ENCODE results near the gene MYB. TPM values are rescaled to one million over a fixed set of nuclear protein-coding genes. Genes with fewer than 3 reads are reported as not detected.
"Not testable (repeated sequence)": the region's sequence is repeated elsewhere in the genome, so short reads cannot be mapped to it uniquely, and the experiment has no call there.

Gene MYB
- total and polyA plus RNA-seq, 2 of the 13 experiments (the other 11 are each of a cell fraction or from before 2014, with no cell fraction given) = 0.04 to 0.20 TPM

GRCh38 chr6:135149376-135149775 lies 31.7 kb upstream of the MYB start:
- H3K4me2 ChIP-seq (ENCODE audit: low read depth, low read length) = no peak overlapping the region
- no peaks in the 10 kb centered on the region for H3K9me3 ChIP-seq (ENCODE audit: low read length)
- FAIRE-seq = no peak
- H3K36me3 ChIP-seq (replicated peaks in 1 of 2; ENCODE audit: control insufficient read depth in 1 of 2, insufficient read depth in 2 of 2, low read length in 2 of 2) = no peaks in the 10 kb centered on the region
- no peak overlapping the region for H2AFZ ChIP-seq (ENCODE audit: low read length)
- intact Hi-C loops (cut with micrococcal nuclease; ENCODE audit: unreplicated experiment) (loop anchor here (5.0 kb wide), 1 partner anchor 33 kb away; the partner anchor contains the start of gene MYB), in situ Hi-C loops (cut with HindIII; ENCODE audit: extremely low pct_ligation_motif_present, low pct_unique_long_range_greater_than_20kb) (loop anchor here (5.0 kb wide), 1 partner anchor 273 kb away; no protein-coding TSS in a partner anchor)
- no peak overlapping the region for H3K27ac ChIP-seq (ENCODE audit: extremely low read length, insufficient read depth, low read length)
- no TSS peak for BruUV-seq (replicated peaks)
- 2% methylated on average over 6 of the region's 6 CpGs for WGBS (ENCODE audit: low lambda C conversion rate)
- no peaks in the 10 kb centered on the region for H3K4me1 ChIP-seq (ENCODE audit: insufficient read depth, low read length)
- no peak overlapping the region for H3K4me3 ChIP-seq (replicated peaks in 1 of 3; ENCODE audit: insufficient read depth in 1 of 3, low read depth in 2 of 3, low read length in 3 of 3)
- ChIA-PET CTCF (ENCODE audit: low intra/inter-chr PET ratio, low total read pairs) (no interaction called here), POLR2A (no interaction called here)
- H4K20me1 ChIP-seq (ENCODE audit: insufficient read depth, low read length) = no peaks in the 10 kb centered on the region
- no peak for ATAC-seq
- H3K27me3 ChIP-seq (ENCODE audit: control insufficient read depth in 1 of 2, insufficient read depth in 2 of 2, low read length in 2 of 2) = no peaks in the 10 kb centered on the region
- TF ChIP-seq HOMEZ (CRISPR knock-in tag; IDR thresholded peaks at IDR 0.05; ENCODE audit: low read depth) (no peak), GLI4 (CRISPR knock-in tag; IDR thresholded peaks at IDR 0.05; ENCODE audit: borderline replicate concordance) (no peak), MTERF4 (CRISPR knock-in tag; IDR thresholded peaks at IDR 0.05) (no peak), ZNF577 (CRISPR knock-in tag; IDR thresholded peaks at IDR 0.05; ENCODE audit: borderline replicate concordance, low read depth) (no peak), ZNF788 (CRISPR knock-in tag; IDR thresholded peaks at IDR 0.05; ENCODE audit: borderline replicate concordance) (no peak), RELA (CRISPR knock-in tag; IDR thresholded peaks at IDR 0.05) (no peak), ZNF652 (CRISPR knock-in tag; IDR thresholded peaks at IDR 0.05; ENCODE audit: borderline replicate concordance, low read depth) (no peak), PHF8 (CRISPR knock-in tag; IDR thresholded peaks at IDR 0.05) (no peak), ELF3 (CRISPR knock-in tag; IDR thresholded peaks at IDR 0.05) (no peak), ATF7 (IDR thresholded peaks at IDR 0.05) (no peak), ATF7 (CRISPR knock-in tag; IDR thresholded peaks at IDR 0.05) (no peak), ZKSCAN8 (CRISPR knock-in tag; IDR thresholded peaks at IDR 0.05; ENCODE audit: borderline replicate concordance) (no peak)
- no peaks in the 10 kb centered on the region for H3K79me2 ChIP-seq (ENCODE audit: insufficient read depth, low read length)
- H3K9ac ChIP-seq (ENCODE audit: insufficient read depth, low read depth, low read length) = no peak overlapping the region
- no peak for DNase-seq (ENCODE audit: low spot score)

GRCh38 chr6:135150481-135150880 lies 30.6 kb upstream of the MYB start:
- H3K27ac ChIP-seq (ENCODE audit: extremely low read length, insufficient read depth, low read length); H3K79me2 ChIP-seq (ENCODE audit: insufficient read depth, low read length); in situ Hi-C loops (cut with HindIII; ENCODE audit: extremely low pct_ligation_motif_present, low pct_unique_long_range_greater_than_20kb); intact Hi-C loops (cut with micrococcal nuclease; ENCODE audit: unreplicated experiment); BruUV-seq (replicated peaks); H3K27me3 ChIP-seq (ENCODE audit: control insufficient read depth in 1 of 2, insufficient read depth in 2 of 2, low read length in 2 of 2); H3K36me3 ChIP-seq (replicated peaks in 1 of 2; ENCODE audit: control insufficient read depth in 1 of 2, insufficient read depth in 2 of 2, low read length in 2 of 2); H3K9ac ChIP-seq (ENCODE audit: insufficient read depth, low read depth, low read length); H2AFZ ChIP-seq (ENCODE audit: low read length); ATAC-seq; H3K4me1 ChIP-seq (ENCODE audit: insufficient read depth, low read length); H3K4me3 ChIP-seq (replicated peaks in 1 of 3; ENCODE audit: insufficient read depth in 1 of 3, low read depth in 2 of 3, low read length in 3 of 3); H4K20me1 ChIP-seq (ENCODE audit: insufficient read depth, low read length); H3K4me2 ChIP-seq (ENCODE audit: low read depth, low read length); H3K9me3 ChIP-seq (ENCODE audit: low read length); FAIRE-seq; CTCF ChIA-PET (ENCODE audit: low intra/inter-chr PET ratio, low total read pairs); POLR2A ChIA-PET; DNase-seq (ENCODE audit: low spot score): not testable (repeated sequence)
- 31% methylated on average over 2 of the region's 2 CpGs for WGBS (ENCODE audit: low lambda C conversion rate)
